ENCODE measurements around the gene LKAAEAR1.

Gene LKAAEAR1

GRCh38 chr20:64045346-64046011 lies 38.7 kb downstream of the LKAAEAR1 start:
- peak overlapping the region in 3 of 5 donors; percentile 67 to 76 (median 71) for H3K4me3 ChIP-seq (ENCODE audit: low read depth in 1 of 5, low read length in 5 of 5)
- peaks cover 37 to 57% (median 42%) of the 10 kb centered on the region in 5 donors for H3K27me3 ChIP-seq (ENCODE audit: control insufficient read depth in 5 of 5, insufficient read depth in 4 of 5, low read length in 5 of 5)
- H3K4me1 ChIP-seq (ENCODE audit: control insufficient read depth in 5 of 5, insufficient read depth in 5 of 5, low read length in 5 of 5) = peaks cover 3 to 57% (median 26%) of the 10 kb centered on the region in 5 donors
- peaks cover 0 to 6% (median 3%) of the 10 kb centered on the region in 5 donors for H3K36me3 ChIP-seq (ENCODE audit: control insufficient read depth in 5 of 5, insufficient read depth in 5 of 5, low read length in 5 of 5)
- peak overlapping the region; percentile 5 for H3K27ac ChIP-seq (ENCODE audit: low read depth, low read length)
- H3K9me3 ChIP-seq (ENCODE audit: control insufficient read depth in 5 of 5, low read length in 5 of 5) = no peaks in the 10 kb centered on the region
- no peak overlapping the region for H3K9ac ChIP-seq (ENCODE audit: low read length in 5 of 5)

GRCh38 chr20:64044484-64045247 lies 39.5 kb downstream of the LKAAEAR1 start:
- Histone ChIP-seq H3K36me3 (ENCODE audit: control insufficient read depth in 5 of 5, insufficient read depth in 5 of 5, low read length in 5 of 5) (peaks cover 0 to 6% (median 3%) of the 10 kb centered on the region in 5 donors), H3K27ac (ENCODE audit: low read depth, low read length) (peak overlapping the region; percentile 49), H3K27me3 (ENCODE audit: control insufficient read depth in 5 of 5, insufficient read depth in 4 of 5, low read length in 5 of 5) (peaks cover 37 to 57% (median 40%) of the 10 kb centered on the region in 5 donors), H3K9ac (ENCODE audit: low read length in 5 of 5) (no peak overlapping the region), H3K4me1 (ENCODE audit: control insufficient read depth in 5 of 5, insufficient read depth in 5 of 5, low read length in 5 of 5) (peaks cover 3 to 58% (median 28%) of the 10 kb centered on the region in 5 donors), H3K9me3 (ENCODE audit: control insufficient read depth in 5 of 5, low read length in 5 of 5) (no peaks in the 10 kb centered on the region), H3K4me3 (ENCODE audit: low read depth in 1 of 5, low read length in 5 of 5) (peak overlapping the region in 3 of 5 donors; percentile 15 to 76 (median 71))

- Histone ChIP-seq H3K4me3 (ENCODE audit: low read depth in 1 of 5, low read length in 5 of 5) (peak overlapping the region in 1 of 5 donors; percentile 2), H3K27ac (ENCODE audit: low read depth, low read length) (no peak overlapping the region), H3K27me3 (ENCODE audit: control insufficient read depth in 5 of 5, insufficient read depth in 4 of 5, low read length in 5 of 5) (peaks cover 40 to 60% (median 43%) of the 10 kb centered on the region in 5 donors), H3K36me3 (ENCODE audit: control insufficient read depth in 5 of 5, insufficient read depth in 5 of 5, low read length in 5 of 5) (peaks cover 0 to 6% (median 3%) of the 10 kb centered on the region in 5 donors), H3K9ac (ENCODE audit: low read length in 5 of 5) (no peak overlapping the region), H3K4me1 (ENCODE audit: control insufficient read depth in 5 of 5, insufficient read depth in 5 of 5, low read length in 5 of 5) (peaks cover 3 to 66% (median 36%) of the 10 kb centered on the region in 5 donors), H3K9me3 (ENCODE audit: control insufficient read depth in 5 of 5, low read length in 5 of 5) (no peaks in the 10 kb centered on the region)
These were observed 40.4 kb downstream of the LKAAEAR1 start for GRCh38 chr20:64043768-64044167.

GRCh38 chr20:64042054-64042781 lies 42.0 kb downstream of the LKAAEAR1 start:
- peaks cover 3 to 78% (median 39%) of the 10 kb centered on the region in 5 donors for H3K4me1 ChIP-seq (ENCODE audit: control insufficient read depth in 5 of 5, insufficient read depth in 5 of 5, low read length in 5 of 5)
- peak overlapping the region in 4 of 5 donors; percentile 43 to 65 (median 52) for H3K4me3 ChIP-seq (ENCODE audit: low read depth in 1 of 5, low read length in 5 of 5)
- H3K9ac ChIP-seq (ENCODE audit: low read length in 5 of 5) = peak overlapping the region in 2 of 5 donors; percentile 39 to 63
- peaks cover 0 to 6% (median 0%) of the 10 kb centered on the region in 5 donors for H3K36me3 ChIP-seq (ENCODE audit: control insufficient read depth in 5 of 5, insufficient read depth in 5 of 5, low read length in 5 of 5)
- H3K9me3 ChIP-seq (ENCODE audit: control insufficient read depth in 5 of 5, low read length in 5 of 5) = no peaks in the 10 kb centered on the region
- peak overlapping the region; percentile 65 for H3K27ac ChIP-seq (ENCODE audit: low read depth, low read length)
- peaks cover 32 to 53% (median 49%) of the 10 kb centered on the region in 5 donors for H3K27me3 ChIP-seq (ENCODE audit: control insufficient read depth in 5 of 5, insufficient read depth in 4 of 5, low read length in 5 of 5)

GRCh38 chr20:64041781-64042053 lies 42.5 kb downstream of the LKAAEAR1 start:
- Histone ChIP-seq H3K27ac (ENCODE audit: low read depth, low read length) (peak overlapping the region; percentile 65), H3K4me1 (ENCODE audit: control insufficient read depth in 5 of 5, insufficient read depth in 5 of 5, low read length in 5 of 5) (peaks cover 3 to 79% (median 41%) of the 10 kb centered on the region in 5 donors), H3K9me3 (ENCODE audit: control insufficient read depth in 5 of 5, low read length in 5 of 5) (no peaks in the 10 kb centered on the region), H3K4me3 (ENCODE audit: low read depth in 1 of 5, low read length in 5 of 5) (peak overlapping the region in 3 of 5 donors; percentile 44 to 65 (median 60)), H3K36me3 (ENCODE audit: control insufficient read depth in 5 of 5, insufficient read depth in 5 of 5, low read length in 5 of 5) (peaks cover 0 to 6% (median 0%) of the 10 kb centered on the region in 5 donors), H3K9ac (ENCODE audit: low read length in 5 of 5) (no peak overlapping the region), H3K27me3 (ENCODE audit: control insufficient read depth in 5 of 5, insufficient read depth in 4 of 5, low read length in 5 of 5) (peaks cover 32 to 53% (median 50%) of the 10 kb centered on the region in 5 donors)

GRCh38 chr20:64041040-64041780 lies 43.0 kb downstream of the LKAAEAR1 start:
- Histone ChIP-seq H3K27ac (ENCODE audit: low read depth, low read length) (peak overlapping the region; percentile 65), H3K4me1 (ENCODE audit: control insufficient read depth in 5 of 5, insufficient read depth in 5 of 5, low read length in 5 of 5) (peaks cover 3 to 82% (median 46%) of the 10 kb centered on the region in 5 donors), H3K27me3 (ENCODE audit: control insufficient read depth in 5 of 5, insufficient read depth in 4 of 5, low read length in 5 of 5) (peaks cover 30 to 53% (median 46%) of the 10 kb centered on the region in 5 donors), H3K36me3 (ENCODE audit: control insufficient read depth in 5 of 5, insufficient read depth in 5 of 5, low read length in 5 of 5) (peaks cover 0 to 5% (median 0%) of the 10 kb centered on the region in 5 donors), H3K9ac (ENCODE audit: low read length in 5 of 5) (peak overlapping the region in 1 of 5 donors; percentile 23), H3K9me3 (ENCODE audit: control insufficient read depth in 5 of 5, low read length in 5 of 5) (no peaks in the 10 kb centered on the region), H3K4me3 (ENCODE audit: low read depth in 1 of 5, low read length in 5 of 5) (peak overlapping the region in 1 of 5 donors; percentile 60)

GRCh38 chr20:64040231-64041039 lies 43.8 kb downstream of the LKAAEAR1 start:
- H3K27me3 ChIP-seq (ENCODE audit: control insufficient read depth in 5 of 5, insufficient read depth in 4 of 5, low read length in 5 of 5) = peaks cover 28 to 48% (median 40%) of the 10 kb centered on the region in 5 donors
- peaks cover 3 to 78% (median 48%) of the 10 kb centered on the region in 5 donors for H3K4me1 ChIP-seq (ENCODE audit: control insufficient read depth in 5 of 5, insufficient read depth in 5 of 5, low read length in 5 of 5)
- peak overlapping the region in 1 of 5 donors; percentile 58 for H3K4me3 ChIP-seq (ENCODE audit: low read depth in 1 of 5, low read length in 5 of 5)
- no peak overlapping the region for H3K9ac ChIP-seq (ENCODE audit: low read length in 5 of 5)
- H3K36me3 ChIP-seq (ENCODE audit: control insufficient read depth in 5 of 5, insufficient read depth in 5 of 5, low read length in 5 of 5) = peaks cover 0 to under 1% (median 0%) of the 10 kb centered on the region in 5 donors
- no peaks in the 10 kb centered on the region for H3K9me3 ChIP-seq (ENCODE audit: control insufficient read depth in 5 of 5, low read length in 5 of 5)
- H3K27ac ChIP-seq (ENCODE audit: low read depth, low read length) = peak overlapping the region; percentile 65

- H3K9me3 ChIP-seq (ENCODE audit: control insufficient read depth in 5 of 5, low read length in 5 of 5) = no peaks in the 10 kb centered on the region
- H3K4me1 ChIP-seq (ENCODE audit: control insufficient read depth in 5 of 5, insufficient read depth in 5 of 5, low read length in 5 of 5) = peaks cover 3 to 69% (median 46%) of the 10 kb centered on the region in 5 donors
- peak overlapping the region in 2 of 5 donors; percentile 25 to 30 for H3K9ac ChIP-seq (ENCODE audit: low read length in 5 of 5)
- H3K4me3 ChIP-seq (ENCODE audit: low read depth in 1 of 5, low read length in 5 of 5) = peak overlapping the region in 4 of 5 donors; percentile 47 to 68 (median 62)
- peak overlapping the region; percentile 65 for H3K27ac ChIP-seq (ENCODE audit: low read depth, low read length)
- peaks cover 21 to 48% (median 37%) of the 10 kb centered on the region in 5 donors for H3K27me3 ChIP-seq (ENCODE audit: control insufficient read depth in 5 of 5, insufficient read depth in 4 of 5, low read length in 5 of 5)
- H3K36me3 ChIP-seq (ENCODE audit: control insufficient read depth in 5 of 5, insufficient read depth in 5 of 5, low read length in 5 of 5) = peaks cover 0 to 9% (median 7%) of the 10 kb centered on the region in 5 donors
These were observed 44.7 kb downstream of the LKAAEAR1 start for GRCh38 chr20:64039293-64040160.

Data from subcutaneous abdominal adipose tissue (tissue), 5 donors.